Right lobe of liver (tissue), 6 donors: ENCODE measurements around the gene TRMT61B. TPM values are rescaled to one million over a fixed set of nuclear protein-coding genes. Genes with fewer than 3 reads are reported as not detected.

Experiments
- ATAC-seq, 4 donors: fragments of 200-7000 bp; cut with Tn5 transposase; one replicate each; pipeline ENCODE4 v1.9.1; 2020; ENCODE audit warnings: mild to moderate bottlenecking in 4 of 4, moderate library complexity in 4 of 4
- DNase-seq, 3 donors: peaks; one replicate each; pipeline ENCODE4 v3.0.0-alpha.2; 2020
- H3K27ac ChIP-seq, 3 donors: fragments of 200-600 bp; one replicate each; pipeline ENCODE4 v1.8.0; 2022
- H3K27me3 ChIP-seq, 2 donors: fragments of 200-600 bp; one replicate each; pipeline ENCODE4 v1.8.0; 2022
- H3K36me3 ChIP-seq, 4 donors: fragments of 200-600 bp; sonication (generic) in 1 of 4; one replicate each; pipeline versions ENCODE4 v1.5.1 to v1.8.0; 2017 to 2022; ENCODE audit warnings: control low read depth in 1 of 4
- H3K4me1 ChIP-seq, 4 donors: fragments of 200-600 bp; sonication (generic) in 1 of 4; one replicate each; pipeline versions ENCODE4 v1.5.1 to v1.8.0; 2017 to 2022; ENCODE audit warnings: control low read depth in 1 of 4
- H3K4me3 ChIP-seq, 3 donors: fragments of 200-600 bp; one replicate each; pipeline ENCODE4 v1.8.0; 2022
- H3K9me3 ChIP-seq, 4 donors: fragments of 200-600 bp; sonication (generic) in 1 of 4; one replicate each; pipeline versions ENCODE4 v1.5.1 to v1.8.0; 2017 to 2022; ENCODE audit warnings: control low read depth in 1 of 4
- CTCF ChIP-seq, 4 donors: fragments of 200-600 bp in 3 of 4; fragments of 450-650 bp in 1 of 4; IDR thresholded peaks; one replicate each; pipeline versions ENCODE4 v1.5.1 to v1.8.0; 2016 to 2022; ENCODE audit warnings: antibody characterized with exemption in 4 of 4, mild to moderate bottlenecking in 2 of 4
- POLR2A ChIP-seq: fragments of 450-650 bp; IDR thresholded peaks from one replicate; pipeline ENCODE4 v1.6.1; 2017; ENCODE audit warnings: antibody characterized with exemption, mild to moderate bottlenecking
- WGBS: methylation state at CpG from one replicate; pipeline ENCODE4 v1.1.6; 2018; ENCODE audit warnings: low coverage, low lambda C conversion rate; ENCODE audit not compliant: insufficient coverage; ENCODE audit errors: missing lambda C conversion rate; 5-methylcytosine and 5-hydroxymethylcytosine counted together
- intact Hi-C, 2 donors: fragments of 100-400 bp; cut with DNase I; formaldehyde crosslinking; loops; one replicate each; pipeline versions ENCODE4 v1.11.2 to v1.14.1; 2022
- long read RNA-seq: library from polyadenylated mRNA; unstranded; transcript quantifications from one replicate; pipeline ENCODE4 v2.0.0, GENCODE V29; 2019
- total RNA-seq, 6 experiments: library from RNA; depleted of rRNA in 2 of 6; stranded (reverse); fragments of >200 nt in 2 of 6; fragmentation: NEBNext Ultra II Directional in 3 of 6; extraction: Animal tissue kit (Norgen Biotek cat#: 25700) in 3 of 6; gene quantifications; one replicate each; pipeline versions ENCODE4 v1.1.0 to v1.2.4, GENCODE V29; 2016 to 2023
- donor health status: DM: no; HTN: yes; CAD: no.
- donor health status: DM: no; HTN: no; CAD: no.
- donor health status: DM: no; HTN: no; CAD: no.
- donor health status: DM: no; HTN: yes; CAD: no.
- donor health status: DM: no; HTN: yes; CAD: no.

The TRMT61B gene
- 1 to 10 TPM; 6.4 to 9.5 (median 7.6) TPM for total RNA-seq
- long read RNA-seq, partial matches to known transcripts = 1 of 3 reads
- long read RNA-seq, other reads (novel, unspliced or antisense) = 1 of 3 reads

- WGBS = under 1% methylated on average over 28 of the region's 57 CpGs
- Histone ChIP-seq H3K4me3 (peak within 1 kb of the TSS; percentile 84 to 96 (median 92)), H3K27ac (peak within 1 kb of the TSS; percentile 35 to 70 (median 46)), H3K4me1 (peaks cover 0 to 23% (median 9%) of the 10 kb centered on the region in 4 donors), H3K36me3 (no peaks in the 10 kb centered on the region), H3K27me3 (no peaks in the 10 kb centered on the region), H3K9me3 (no peaks in the 10 kb centered on the region)
- intact Hi-C loops = no loop called here
- DNase-seq (peak; percentile 97), ATAC-seq (peak; percentile 99 to 100 (median 100))
- TF ChIP-seq CTCF (IDR thresholded peaks at IDR 0.05) = no peak
- peak; percentile 77 for TF ChIP-seq POLR2A
Observed at GRCh38 chr2:28870146-28870891, at the start of gene TRMT61B. TRMT61B (minus strand) TSS chr2:28870309; CDS start chr2:28870277, 32 bp downstream.

- intact Hi-C loops = no loop called here
- ATAC-seq (no peak), DNase-seq (no peak)
- Histone ChIP-seq H3K4me3 (no peak overlapping the region), H3K9me3 (no peaks in the 10 kb centered on the region), H3K4me1 (no peaks in the 10 kb centered on the region), H3K27me3 (no peaks in the 10 kb centered on the region), H3K36me3 (peaks cover 0 to 63% (median 27%) of the 10 kb centered on the region in 4 donors), H3K27ac (no peak overlapping the region)
- no peak for TF ChIP-seq CTCF (IDR thresholded peaks at IDR 0.05)
- no peak for TF ChIP-seq POLR2A
- WGBS = 100% methylated on average over 1 of the region's 1 CpG
Observed at GRCh38 chr2:28915939-28916338, 45.8 kb upstream of the TRMT61B start.

GRCh38 chr2:28909655-28910353, 39.7 kb upstream of the TRMT61B start:
- WGBS = 89% methylated on average over 6 of the region's 6 CpGs
- H3K27me3 ChIP-seq = no peaks in the 10 kb centered on the region
- no peaks in the 10 kb centered on the region for H3K4me1 ChIP-seq
- ATAC-seq = no peak
- intact Hi-C loops = no loop called here
- peaks cover 6 to 73% (median 36%) of the 10 kb centered on the region in 4 donors for H3K36me3 ChIP-seq
- no peak overlapping the region for H3K4me3 ChIP-seq
- H3K9me3 ChIP-seq = no peaks in the 10 kb centered on the region
- DNase-seq = no peak
- no peak for TF ChIP-seq POLR2A
- TF ChIP-seq CTCF (IDR thresholded peaks at IDR 0.05) = no peak
- no peak overlapping the region for H3K27ac ChIP-seq

- Histone ChIP-seq H3K4me1 (no peaks in the 10 kb centered on the region), H3K4me3 (no peak overlapping the region), H3K9me3 (no peaks in the 10 kb centered on the region), H3K27ac (no peak overlapping the region), H3K36me3 (peaks cover 6 to 56% (median 25%) of the 10 kb centered on the region in 4 donors), H3K27me3 (no peaks in the 10 kb centered on the region)
- ATAC-seq (no peak), DNase-seq (no peak)
- TF ChIP-seq CTCF (IDR thresholded peaks at IDR 0.05) (no peak), POLR2A (no peak)
- WGBS = 0% methylated on average over 1 of the region's 1 CpG
- intact Hi-C loops = no loop called here
Observed at GRCh38 chr2:28908172-28908571, 38.1 kb upstream of the TRMT61B start.
